SK-N-SH (cell line): ENCODE results near the gene USO1.

Experiments
- ELF1 ChIP-seq: IDR thresholded peaks from 2 replicates; pipeline ENCODE4 v1.4.0; 2012
- EP300 ChIP-seq, 2 experiments: IDR thresholded peaks; 2 replicates each; pipeline versions ENCODE4 v1.4.0 to v1.6.1; 2012; ENCODE audit warnings: borderline replicate concordance in 1 of 2, low read depth in 1 of 2, low read length in 1 of 2
- POLR2AphosphoS5 ChIP-seq: IDR thresholded peaks from 2 replicates; pipeline ENCODE4 v1.6.1; 2012; ENCODE audit warnings: low read depth, low read length
- TF ChIP-seq, protein P1 (sequence below): fragments of 200-600 bp; sonication (generic); IDR thresholded peaks from 2 replicates; pipeline ENCODE4 v1.6.1; 2017; ENCODE audit warnings: antibody characterized with exemption, mild to moderate bottlenecking, moderate library complexity

DNA sequence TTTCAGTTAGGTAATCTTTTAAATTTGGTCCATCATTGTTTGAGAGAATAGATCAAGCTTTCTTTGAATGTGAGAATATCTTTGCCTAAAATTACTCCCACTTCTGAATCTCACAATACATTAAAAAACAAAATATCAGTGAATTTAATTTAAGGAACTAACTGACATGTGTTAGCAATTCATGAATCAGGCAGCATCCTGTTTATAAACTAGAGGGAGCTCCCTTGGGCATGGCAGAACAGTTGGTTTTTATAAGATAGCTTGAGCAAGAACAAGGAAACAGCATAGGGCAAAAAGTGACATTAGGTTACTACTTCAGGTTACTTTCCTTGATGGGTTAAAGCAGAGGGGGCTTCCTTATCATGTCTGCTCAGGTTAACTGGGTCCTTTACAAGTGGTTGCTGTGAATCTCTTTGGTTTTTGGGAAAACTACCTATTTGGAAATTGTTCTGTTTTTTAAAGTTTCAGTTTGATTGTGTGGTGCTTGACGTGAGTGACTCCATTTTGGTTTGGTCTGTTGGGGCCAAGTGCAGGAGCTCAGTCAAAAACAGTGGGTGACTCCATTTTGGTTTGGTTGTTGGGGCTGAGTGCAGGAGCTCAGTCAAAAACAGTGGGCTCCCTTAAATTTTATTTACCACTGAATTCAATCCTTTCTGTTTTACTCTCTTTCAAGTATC is 109.9 kb downstream of the USO1 start:
- TF ChIP-seq, protein P1, sequence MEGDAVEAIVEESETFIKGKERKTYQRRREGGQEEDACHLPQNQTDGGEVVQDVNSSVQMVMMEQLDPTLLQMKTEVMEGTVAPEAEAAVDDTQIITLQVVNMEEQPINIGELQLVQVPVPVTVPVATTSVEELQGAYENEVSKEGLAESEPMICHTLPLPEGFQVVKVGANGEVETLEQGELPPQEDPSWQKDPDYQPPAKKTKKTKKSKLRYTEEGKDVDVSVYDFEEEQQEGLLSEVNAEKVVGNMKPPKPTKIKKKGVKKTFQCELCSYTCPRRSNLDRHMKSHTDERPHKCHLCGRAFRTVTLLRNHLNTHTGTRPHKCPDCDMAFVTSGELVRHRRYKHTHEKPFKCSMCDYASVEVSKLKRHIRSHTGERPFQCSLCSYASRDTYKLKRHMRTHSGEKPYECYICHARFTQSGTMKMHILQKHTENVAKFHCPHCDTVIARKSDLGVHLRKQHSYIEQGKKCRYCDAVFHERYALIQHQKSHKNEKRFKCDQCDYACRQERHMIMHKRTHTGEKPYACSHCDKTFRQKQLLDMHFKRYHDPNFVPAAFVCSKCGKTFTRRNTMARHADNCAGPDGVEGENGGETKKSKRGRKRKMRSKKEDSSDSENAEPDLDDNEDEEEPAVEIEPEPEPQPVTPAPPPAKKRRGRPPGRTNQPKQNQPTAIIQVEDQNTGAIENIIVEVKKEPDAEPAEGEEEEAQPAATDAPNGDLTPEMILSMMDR, result no peak
- TF ChIP-seq POLR2AphosphoS5 (no peak), ELF1 (no peak), EP300 (IDR thresholded peaks at IDR 0.05; ENCODE audit: borderline replicate concordance in 1 of 2, low read depth in 1 of 2, low read length in 1 of 2) (no peak)
